Keratinocyte (primary cell): ENCODE results near the gene ZNF454.

ENCODE experiments used
- EZH2 ChIP-seq: IDR thresholded peaks from one replicate; pipeline ENCODE4 v1.6.1; 2012; ENCODE audit warnings: inconsistent platforms, mild to moderate bottlenecking, low read length, moderate library complexity
- TF ChIP-seq, protein P1 (sequence below), 3 experiments: IDR thresholded peaks in 1 of 3; conservative IDR thresholded peaks in 1 of 3; optimal IDR thresholded peaks in 1 of 3; 2 replicates in 2 of 3; 3 replicates in 1 of 3; pipeline versions ENCODE3 to v1.5.1; 2011; ENCODE audit warnings: low read length in 3 of 3, mild to moderate bottlenecking in 3 of 3, moderate library complexity in 2 of 3, control low read depth in 1 of 3, inconsistent platforms in 1 of 3; ENCODE audit not compliant: insufficient read depth in 2 of 3; ENCODE audit errors: extremely low read depth in 1 of 3

- TF ChIP-seq, protein P1, sequence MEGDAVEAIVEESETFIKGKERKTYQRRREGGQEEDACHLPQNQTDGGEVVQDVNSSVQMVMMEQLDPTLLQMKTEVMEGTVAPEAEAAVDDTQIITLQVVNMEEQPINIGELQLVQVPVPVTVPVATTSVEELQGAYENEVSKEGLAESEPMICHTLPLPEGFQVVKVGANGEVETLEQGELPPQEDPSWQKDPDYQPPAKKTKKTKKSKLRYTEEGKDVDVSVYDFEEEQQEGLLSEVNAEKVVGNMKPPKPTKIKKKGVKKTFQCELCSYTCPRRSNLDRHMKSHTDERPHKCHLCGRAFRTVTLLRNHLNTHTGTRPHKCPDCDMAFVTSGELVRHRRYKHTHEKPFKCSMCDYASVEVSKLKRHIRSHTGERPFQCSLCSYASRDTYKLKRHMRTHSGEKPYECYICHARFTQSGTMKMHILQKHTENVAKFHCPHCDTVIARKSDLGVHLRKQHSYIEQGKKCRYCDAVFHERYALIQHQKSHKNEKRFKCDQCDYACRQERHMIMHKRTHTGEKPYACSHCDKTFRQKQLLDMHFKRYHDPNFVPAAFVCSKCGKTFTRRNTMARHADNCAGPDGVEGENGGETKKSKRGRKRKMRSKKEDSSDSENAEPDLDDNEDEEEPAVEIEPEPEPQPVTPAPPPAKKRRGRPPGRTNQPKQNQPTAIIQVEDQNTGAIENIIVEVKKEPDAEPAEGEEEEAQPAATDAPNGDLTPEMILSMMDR (optimal IDR thresholded peaks at IDR 0.05 in 1 of 3, IDR thresholded peaks at IDR 0.05 in 1 of 3, conservative IDR thresholded peaks at IDR 0.05 in 1 of 3; ENCODE audit: extremely low read depth in 1 of 3, insufficient read depth in 2 of 3, low read length in 3 of 3) = no peak
- TF ChIP-seq EZH2 = no peak
Observed at GRCh38 chr5:178981381-178981780, 40.4 kb downstream of the ZNF454 start.
